Measurements from ENCODE around the gene BBX. TPM values are rescaled to one million over a fixed set of nuclear protein-coding genes. Genes with fewer than 3 reads are reported as not detected.
A peak's percentile ranks its signal among the peaks of the same experiment; 100 is the strongest.

Gene BBX
- total RNA-seq, 1 donor from 2014 or later: 94.4 TPM

GRCh38 chr3:107650788-107651187, 128.0 kb downstream of the BBX start:
- DNase-seq (ENCODE audit: low spot score): no peak

DNA sequence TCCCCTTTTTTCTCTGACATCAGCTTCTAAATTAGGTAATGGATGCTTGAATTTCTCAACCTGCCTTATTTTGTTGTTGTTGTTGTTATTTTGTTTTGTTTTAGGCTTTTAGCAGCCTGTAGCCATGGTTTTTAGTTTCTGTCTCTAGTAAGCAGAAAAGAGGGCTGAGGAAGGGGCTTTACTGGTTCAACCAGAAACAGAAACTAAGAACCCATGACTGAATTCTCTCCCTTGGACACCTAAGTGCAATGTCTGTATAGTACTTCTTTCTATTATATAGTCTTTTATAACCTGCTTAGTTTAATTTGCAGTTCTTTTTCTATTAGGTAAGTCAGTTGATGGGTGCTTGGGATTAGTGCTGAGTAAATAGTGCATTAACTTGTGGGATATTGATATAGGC, 129.0 kb downstream of the BBX start:
- DNase-seq (ENCODE audit: low spot score): no peak

DNA sequence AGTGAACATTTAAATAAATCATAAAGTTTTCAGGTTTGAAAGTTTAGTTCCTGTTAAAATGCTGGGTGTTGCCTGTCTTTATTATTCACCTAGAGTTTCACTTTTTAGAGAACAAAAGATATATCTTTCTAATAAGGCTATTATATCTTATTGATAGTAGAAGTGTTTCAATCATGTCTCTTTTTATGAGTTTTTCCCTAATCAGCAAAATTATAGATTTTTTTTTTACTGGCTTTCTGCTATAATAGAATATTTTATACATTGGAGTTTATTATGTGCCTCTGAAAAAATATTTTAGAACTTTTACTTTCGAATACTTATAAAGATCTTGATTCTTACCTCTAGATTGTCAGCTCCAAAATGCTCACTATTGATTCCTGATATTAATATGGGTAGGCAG, 131.5 kb downstream of the BBX start:
- no peak for DNase-seq (ENCODE audit: low spot score)

DNA sequence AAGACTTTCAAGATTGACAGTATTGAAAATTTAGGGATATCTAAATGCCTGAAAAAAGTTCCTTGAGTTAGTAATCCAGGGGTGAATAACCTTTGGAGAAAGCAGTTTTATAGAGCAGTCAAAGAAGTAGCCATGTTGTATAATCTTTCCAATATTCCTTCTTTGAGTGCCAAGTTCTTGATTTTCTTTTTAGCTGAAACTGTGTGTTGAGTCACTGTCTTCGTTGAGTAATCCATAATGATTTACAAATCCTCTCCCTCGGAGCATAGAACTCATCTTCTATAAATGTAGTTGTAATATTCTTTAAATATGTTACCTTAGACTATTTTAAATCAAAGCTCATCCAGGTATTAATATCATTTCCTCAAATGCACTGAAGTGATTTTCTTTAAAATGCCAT, 135.2 kb downstream of the BBX start:
- DNase-seq (ENCODE audit: low spot score): no peak

- DNase-seq (ENCODE audit: low spot score): no peak
Observed at GRCh38 chr3:107660306-107660976, 137.7 kb downstream of the BBX start.

DNA sequence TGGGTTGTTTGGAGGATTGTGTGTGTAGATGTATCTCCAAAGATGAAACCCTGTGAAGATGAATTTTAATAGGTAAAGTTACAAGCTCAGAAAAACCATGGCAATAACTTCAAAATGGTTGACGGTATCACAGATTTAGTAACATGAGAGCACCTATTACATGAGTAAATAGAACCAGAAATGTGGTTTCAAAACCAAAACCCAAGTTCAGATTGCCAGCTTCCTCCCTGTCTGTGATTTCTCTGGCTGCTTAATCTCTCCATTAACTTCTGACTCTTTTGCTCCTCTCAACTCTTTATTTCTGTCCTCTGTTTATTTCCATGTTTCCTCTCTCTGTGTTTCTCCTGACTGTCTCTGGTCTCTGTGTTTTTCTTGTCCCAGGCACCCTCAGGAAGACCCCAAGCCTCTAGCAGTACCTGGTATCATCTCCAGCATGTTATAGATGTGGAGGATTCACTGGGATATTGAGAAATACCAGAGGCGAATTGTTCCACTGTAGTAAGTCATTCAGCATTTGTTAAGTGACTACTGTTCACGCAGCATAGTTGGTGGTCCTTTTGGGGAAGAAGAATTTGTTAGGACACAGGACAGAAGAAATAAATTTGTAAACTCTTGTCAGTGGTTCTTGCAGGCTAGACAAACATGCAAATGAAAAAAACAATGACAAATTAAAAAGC, 138.8 kb downstream of the BBX start:
- no peak for DNase-seq (ENCODE audit: low spot score)

GRCh38 chr3:107662124-107662507, 139.4 kb downstream of the BBX start:
- peak; percentile 26 for DNase-seq (ENCODE audit: low spot score)

DNA sequence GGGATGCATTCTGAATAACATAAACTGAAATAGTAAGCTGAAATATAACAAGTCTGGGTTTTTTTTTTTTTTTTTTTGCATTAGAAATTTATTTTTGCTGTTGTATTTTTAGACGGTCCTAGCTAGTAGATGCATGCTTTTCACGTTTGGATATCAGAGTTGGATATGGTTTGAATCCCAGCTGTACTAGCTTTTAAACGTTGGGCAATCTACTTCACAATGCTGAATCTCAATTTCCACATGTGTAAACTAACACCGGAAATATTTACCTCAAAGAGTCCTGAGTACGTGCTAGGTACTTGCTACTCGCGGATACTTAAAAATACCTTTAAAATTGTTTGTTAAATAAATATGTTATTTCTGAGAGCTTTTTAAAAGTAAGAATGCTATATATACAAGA, 139.8 kb downstream of the BBX start:
- no peak for DNase-seq (ENCODE audit: low spot score)

DNA sequence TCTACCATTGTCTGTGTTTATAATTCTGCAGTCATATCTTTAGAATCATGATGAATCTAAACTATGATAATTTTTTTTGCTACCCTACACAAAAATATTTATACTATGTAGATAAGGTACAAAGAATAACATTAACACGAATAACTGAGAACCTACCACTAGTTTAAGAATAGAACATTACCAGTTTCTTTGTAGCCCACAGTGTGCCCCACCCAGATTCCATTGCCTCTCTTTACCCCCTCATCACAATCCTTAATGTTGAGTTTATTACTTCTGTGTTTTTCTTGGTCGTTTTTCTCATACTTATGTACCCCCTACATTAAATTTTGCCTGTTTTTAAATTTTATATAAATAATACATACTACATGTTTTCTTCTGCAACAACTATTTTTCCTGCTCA, 140.5 kb downstream of the BBX start:
- DNase-seq (ENCODE audit: low spot score): no peak

DNA sequence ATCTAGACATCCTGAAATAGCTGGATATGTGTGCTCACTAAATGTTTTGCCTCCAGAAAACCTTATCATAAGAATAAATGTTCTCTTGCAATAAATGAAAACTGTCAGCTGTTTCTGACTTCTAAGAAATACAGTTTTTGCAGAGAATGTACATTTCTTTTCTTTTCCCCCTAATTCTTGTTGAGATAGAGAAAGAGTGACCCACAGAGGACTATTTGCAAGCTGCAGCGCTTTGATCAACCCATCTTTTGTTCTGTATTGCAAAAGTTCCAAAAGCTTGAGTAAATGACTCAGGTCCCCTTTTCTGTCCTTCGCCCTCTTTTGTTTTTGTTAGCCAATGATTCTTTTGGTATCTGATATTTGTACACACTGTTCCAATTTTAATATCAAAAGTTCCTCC, 141.9 kb downstream of the BBX start:
- DNase-seq (ENCODE audit: low spot score): no peak

DNA sequence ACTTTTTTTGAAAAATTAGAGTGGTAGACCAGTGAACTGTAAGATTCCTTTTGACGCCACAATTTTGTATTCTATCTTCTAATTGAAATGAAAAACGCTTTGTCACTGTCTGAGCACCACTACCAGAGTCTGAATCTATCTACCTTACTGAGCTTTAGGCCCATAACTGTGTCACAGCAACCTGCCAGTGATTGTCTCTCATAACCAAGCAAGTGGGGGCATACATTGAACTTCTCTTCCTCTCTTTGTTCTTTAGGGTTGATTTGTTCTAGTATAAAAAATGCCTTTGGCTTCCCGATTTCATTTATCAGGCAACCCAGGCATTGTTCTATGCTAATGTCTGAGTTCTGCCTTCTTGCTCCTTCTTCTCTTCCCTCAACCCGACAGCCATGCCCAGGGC, 142.6 kb downstream of the BBX start:
- DNase-seq (ENCODE audit: low spot score): no peak

- no peak for DNase-seq (ENCODE audit: low spot score)
Observed at GRCh38 chr3:107666853-107667252, 144.1 kb downstream of the BBX start.

DNA sequence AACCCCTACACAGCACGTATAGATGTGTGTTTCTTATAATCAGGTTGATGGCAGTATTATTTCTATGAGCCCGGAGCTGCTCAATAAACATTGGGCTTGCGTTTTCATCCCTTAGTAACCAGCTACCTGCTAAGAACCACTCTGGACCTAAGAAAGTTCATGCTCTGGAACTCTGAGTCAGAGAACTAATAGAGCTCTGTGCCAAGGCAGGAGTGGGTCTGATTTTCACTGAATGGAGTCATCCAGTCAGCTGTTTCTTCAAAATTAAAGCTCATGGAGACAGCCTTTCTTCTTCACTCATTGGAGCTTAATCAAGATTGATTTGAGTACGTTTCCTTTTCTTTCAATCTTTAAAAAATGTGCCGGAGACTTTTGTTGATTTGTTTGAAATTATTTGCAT, 145.7 kb downstream of the BBX start:
- no peak for DNase-seq (ENCODE audit: low spot score)

- no peak for DNase-seq (ENCODE audit: low spot score)
Observed at GRCh38 chr3:107668963-107669362, 146.2 kb downstream of the BBX start.

DNA sequence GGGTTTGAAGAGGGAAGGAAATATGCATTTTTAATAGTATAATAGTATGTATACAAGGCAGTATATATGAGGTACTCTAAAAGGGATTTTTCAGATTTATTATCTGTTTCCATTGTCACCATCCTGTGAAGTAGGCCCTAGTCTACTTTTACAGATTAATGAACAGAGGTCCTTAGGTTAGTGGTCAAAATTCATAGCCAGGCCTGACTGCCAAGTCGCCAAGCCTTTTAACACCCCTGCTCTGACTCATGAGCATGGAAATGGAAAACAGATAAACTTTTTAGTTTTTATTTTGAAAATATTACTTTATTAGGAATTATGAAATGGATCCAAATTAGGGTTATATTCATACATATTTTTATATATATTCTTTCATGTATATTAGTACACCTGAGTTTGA, 146.9 kb downstream of the BBX start:
- no peak for DNase-seq (ENCODE audit: low spot score)

GRCh38 chr3:107670986-107671385, 148.2 kb downstream of the BBX start:
- DNase-seq (ENCODE audit: low spot score): no peak

- no peak for DNase-seq (ENCODE audit: low spot score)
Observed at GRCh38 chr3:107674371-107674770, 151.6 kb downstream of the BBX start.

- DNase-seq (ENCODE audit: low spot score): no peak
Observed at GRCh38 chr3:107675233-107675900, 152.6 kb downstream of the BBX start.

DNA sequence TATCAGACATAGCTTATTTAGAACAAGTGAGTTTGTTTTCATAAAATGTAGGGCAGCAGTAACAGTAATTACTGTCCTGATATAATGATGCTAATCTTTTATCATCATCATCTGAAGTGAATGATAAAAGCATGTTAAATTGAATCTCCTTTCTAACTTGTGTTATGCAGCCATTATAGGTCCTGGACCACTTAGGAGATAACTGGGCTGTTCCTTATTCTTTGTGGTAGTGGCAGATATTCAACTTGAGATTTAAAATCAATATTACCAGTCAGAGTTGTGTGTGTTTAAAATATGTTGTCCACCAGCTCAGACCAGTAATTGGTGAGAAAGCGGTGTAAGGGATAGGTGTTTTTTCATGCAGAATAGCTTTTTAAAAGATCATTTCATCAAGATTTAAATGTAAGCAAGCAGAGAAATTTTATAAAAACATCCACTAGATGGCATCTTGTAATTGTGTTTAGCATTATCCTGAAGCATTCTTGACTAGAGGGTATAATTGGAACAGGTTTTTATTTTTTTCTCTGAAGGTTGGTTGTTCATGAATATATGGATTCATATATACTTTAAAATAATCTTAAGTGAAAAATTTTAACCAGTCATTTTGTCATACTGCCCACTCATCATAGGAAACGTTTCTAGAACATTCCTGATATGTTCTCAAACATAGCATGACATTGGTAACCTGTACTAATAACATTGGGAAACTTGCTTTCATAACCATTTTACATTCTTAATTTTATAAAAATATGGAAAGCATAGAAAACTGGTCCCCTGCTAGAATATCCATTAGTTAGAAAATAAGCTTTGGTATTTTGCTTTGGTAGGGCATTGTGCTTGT, 153.9 kb downstream of the BBX start:
- DNase-seq (ENCODE audit: low spot score): no peak

- no peak for DNase-seq (ENCODE audit: low spot score)
Observed at GRCh38 chr3:107679921-107680320, 157.2 kb downstream of the BBX start.

DNA sequence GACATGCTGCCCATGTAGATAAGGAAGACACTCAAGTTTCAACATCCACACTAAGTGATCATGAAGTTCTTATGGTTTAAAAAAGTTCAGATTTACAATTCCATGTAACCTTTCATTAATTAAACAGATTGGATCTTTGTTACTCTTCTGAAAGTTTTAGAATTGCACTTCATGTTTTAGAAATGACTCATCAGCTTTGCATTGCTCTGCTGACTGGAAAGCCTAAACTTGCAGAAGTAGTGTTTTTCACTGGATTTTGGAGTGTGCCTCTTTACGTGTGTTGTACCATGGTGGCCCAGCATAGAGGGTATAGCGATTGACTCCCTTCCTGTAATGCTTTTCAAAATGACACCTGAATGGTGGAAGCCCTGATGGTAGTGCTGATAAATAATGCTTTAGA, 157.9 kb downstream of the BBX start:
- no peak for DNase-seq (ENCODE audit: low spot score)

DNA sequence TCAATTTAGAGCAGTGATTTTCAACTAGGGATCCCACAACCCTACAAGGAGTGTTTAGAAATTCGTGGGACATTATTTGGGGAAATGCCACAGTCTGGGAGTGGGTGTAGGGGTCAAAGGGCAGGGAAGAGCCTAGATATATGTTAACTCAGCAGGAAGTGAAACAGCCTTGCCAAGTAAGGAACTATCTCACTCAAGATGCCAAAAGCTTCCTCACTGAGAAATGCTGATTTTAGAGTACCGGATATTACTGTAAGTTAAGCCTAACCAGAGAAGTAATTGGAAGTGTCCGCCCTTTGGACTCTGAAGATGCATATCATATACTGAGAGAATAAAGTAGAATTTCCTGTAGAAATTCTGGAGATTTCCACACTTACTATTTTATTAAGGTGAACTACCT, 158.6 kb downstream of the BBX start:
- DNase-seq (ENCODE audit: low spot score): no peak

All from mucosa of gallbladder (tissue), 1 donor.